Ishikawa (cell line): ENCODE results near the gene ACY1.

Experiments
- CEBPB ChIP-seq: IDR thresholded peaks from 2 replicates; pipeline ENCODE4 v1.6.1; 2012
- CREB1 ChIP-seq: IDR thresholded peaks from 2 replicates; pipeline ENCODE4 v1.6.1; 2012; ENCODE audit warnings: low read depth
- EGR1 ChIP-seq: IDR thresholded peaks from 2 replicates; pipeline ENCODE4 v1.6.1; 2012
- EP300 ChIP-seq: IDR thresholded peaks from 2 replicates; pipeline ENCODE4 v1.6.1; 2012; ENCODE audit warnings: borderline replicate concordance
- FOXM1 ChIP-seq: IDR thresholded peaks from 2 replicates; pipeline ENCODE4 v1.6.1; 2012; ENCODE audit warnings: low read depth, borderline replicate concordance
- NFIC ChIP-seq: IDR thresholded peaks from 2 replicates; pipeline ENCODE4 v1.6.1; 2012
- RAD21 ChIP-seq: IDR thresholded peaks from 2 replicates; pipeline ENCODE4 v1.6.1; 2012; ENCODE audit warnings: low read depth
- REST ChIP-seq: IDR thresholded peaks from 2 replicates; pipeline ENCODE4 v1.6.1; 2012; ENCODE audit warnings: low read depth, mild to moderate bottlenecking
- TAF1 ChIP-seq: IDR thresholded peaks from 2 replicates; pipeline ENCODE4 v1.6.1; 2012; ENCODE audit warnings: low read depth, mild to moderate bottlenecking
- TCF12 ChIP-seq: IDR thresholded peaks from 2 replicates; pipeline ENCODE4 v1.6.1; 2012; ENCODE audit warnings: low read depth
- TEAD4 ChIP-seq: IDR thresholded peaks from 2 replicates; pipeline ENCODE4 v1.6.1; 2012
- YY1 ChIP-seq: IDR thresholded peaks from 2 replicates; pipeline ENCODE4 v1.6.1; 2012; ENCODE audit warnings: low read depth
- ZBTB7A ChIP-seq: IDR thresholded peaks from 2 replicates; pipeline ENCODE4 v1.6.1; 2012; ENCODE audit warnings: low read depth
- TF ChIP-seq, protein P1 (sequence below): IDR thresholded peaks from 2 replicates; pipeline ENCODE4 v1.6.1; 2012
- TF ChIP-seq, protein P2 (sequence below): IDR thresholded peaks from 2 replicates; pipeline ENCODE4 v1.6.1; 2012

The ACY1 gene

DNA sequence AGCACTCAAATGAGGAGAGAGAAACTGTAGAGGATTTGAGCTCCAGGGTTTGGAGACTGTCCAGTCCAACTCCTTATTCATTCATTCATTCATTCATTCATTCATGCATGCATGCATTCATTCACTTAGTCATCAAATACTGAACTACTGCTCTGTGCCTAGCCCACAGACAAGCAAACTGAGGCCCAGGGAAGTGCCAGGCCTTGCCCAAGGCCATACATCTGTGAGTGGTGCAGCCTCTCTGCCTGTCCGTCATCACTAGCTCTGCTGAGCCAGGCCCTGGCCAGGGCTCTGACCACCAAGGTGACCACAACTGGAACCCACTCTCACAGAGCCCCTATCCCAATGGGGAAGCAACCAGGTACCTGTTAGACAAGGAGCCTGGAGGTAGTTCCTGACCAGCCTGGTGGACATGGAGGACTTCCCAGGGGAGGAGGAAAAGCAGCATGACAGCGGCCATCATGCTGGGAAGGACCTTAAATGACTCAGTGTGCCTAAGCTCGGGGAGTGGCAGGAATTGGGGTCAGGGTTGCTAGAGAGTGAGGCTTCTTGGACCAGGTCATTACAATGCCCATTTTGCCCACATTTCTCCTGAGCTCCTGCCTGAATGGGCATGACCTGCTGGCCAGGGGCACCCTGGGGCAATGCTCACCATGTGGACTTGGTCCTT, 39.9 kb downstream of the ACY1 start:
- TF ChIP-seq, protein P1, sequence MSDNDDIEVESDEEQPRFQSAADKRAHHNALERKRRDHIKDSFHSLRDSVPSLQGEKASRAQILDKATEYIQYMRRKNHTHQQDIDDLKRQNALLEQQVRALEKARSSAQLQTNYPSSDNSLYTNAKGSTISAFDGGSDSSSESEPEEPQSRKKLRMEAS: no peak
- TF ChIP-seq CREB1: no peak
- TF ChIP-seq TCF12: no peak

- TF ChIP-seq, protein P1: no peak
- TF ChIP-seq TCF12: no peak
- TF ChIP-seq ZBTB7A: no peak
- no peak for TF ChIP-seq CREB1
- no peak for TF ChIP-seq FOXM1
- TF ChIP-seq, protein P2, sequence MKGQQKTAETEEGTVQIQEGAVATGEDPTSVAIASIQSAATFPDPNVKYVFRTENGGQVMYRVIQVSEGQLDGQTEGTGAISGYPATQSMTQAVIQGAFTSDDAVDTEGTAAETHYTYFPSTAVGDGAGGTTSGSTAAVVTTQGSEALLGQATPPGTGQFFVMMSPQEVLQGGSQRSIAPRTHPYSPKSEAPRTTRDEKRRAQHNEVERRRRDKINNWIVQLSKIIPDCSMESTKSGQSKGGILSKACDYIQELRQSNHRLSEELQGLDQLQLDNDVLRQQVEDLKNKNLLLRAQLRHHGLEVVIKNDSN: no peak
- TF ChIP-seq NFIC: no peak
- no peak for TF ChIP-seq RAD21
- no peak for TF ChIP-seq YY1
- no peak for TF ChIP-seq REST
- TF ChIP-seq TEAD4: no peak
- TF ChIP-seq TAF1: no peak
- TF ChIP-seq EP300: no peak
- no peak for TF ChIP-seq EGR1
- no peak for TF ChIP-seq CEBPB
Observed at GRCh38 chr3:52023860-52024764, 40.8 kb downstream of the ACY1 start.

- TF ChIP-seq EP300 (no peak), REST (no peak), FOXM1 (no peak), RAD21 (no peak), CEBPB (no peak), TAF1 (no peak)
Observed at GRCh38 chr3:52024765-52025452, 41.6 kb downstream of the ACY1 start.

- TF ChIP-seq YY1: no peak
- TF ChIP-seq EGR1: no peak
- no peak for TF ChIP-seq RAD21
- no peak for TF ChIP-seq NFIC
- TF ChIP-seq TCF12: no peak
- no peak for TF ChIP-seq TAF1
- no peak for TF ChIP-seq CREB1
- TF ChIP-seq, protein P1: no peak
- TF ChIP-seq FOXM1: no peak
- TF ChIP-seq REST: no peak
- TF ChIP-seq TEAD4: no peak
- TF ChIP-seq, protein P2: no peak
- TF ChIP-seq ZBTB7A: no peak
- no peak for TF ChIP-seq EP300
Observed at GRCh38 chr3:52025453-52025852, 42.1 kb downstream of the ACY1 start.
